VCaP (cell line): ENCODE data around the gene PAM.
"Not testable (repeated sequence)": the region's sequence is repeated elsewhere in the genome, so short reads cannot be mapped to it uniquely, and the experiment has no call there.

Experiments used
- H3K27ac ChIP-seq: fragments of 450-650 bp; 2 replicates; pipeline ENCODE4 v1.5.1; 2017
- CTCF ChIP-seq: fragments of 450-650 bp; conservative IDR thresholded peaks from 2 replicates; pipeline ENCODE4 v1.5.1; 2017; ENCODE audit warnings: mild to moderate bottlenecking, moderate library complexity

PAM gene

GRCh38 chr5:102742215-102742614 lies 12.9 kb upstream of the PAM start:
- H3K27ac ChIP-seq: no peak overlapping the region
- TF ChIP-seq CTCF: no peak

GRCh38 chr5:102743900-102744299 lies 11.2 kb upstream of the PAM start:
- no peak for TF ChIP-seq CTCF
- no peak overlapping the region for H3K27ac ChIP-seq

- no peak for TF ChIP-seq CTCF
- H3K27ac ChIP-seq: no peak overlapping the region
Measured at GRCh38 chr5:102747386-102748166, 7.5 kb upstream of the PAM start.

- no peak for TF ChIP-seq CTCF
- no peak overlapping the region for H3K27ac ChIP-seq
Measured at GRCh38 chr5:102749416-102750030, 5.6 kb upstream of the PAM start.

GRCh38 chr5:102750151-102750834 lies 4.8 kb upstream of the PAM start:
- no peak overlapping the region for H3K27ac ChIP-seq
- no peak for TF ChIP-seq CTCF

- H3K27ac ChIP-seq: not testable (repeated sequence)
Measured at GRCh38 chr5:102751903-102752376, 3.2 kb upstream of the PAM start.

- TF ChIP-seq CTCF: no peak
- H3K27ac ChIP-seq: peak overlapping the region; percentile 53; the same call in 1 of the 2 replicates
Measured at GRCh38 chr5:102753889-102754766, 977 bp upstream of the PAM start.
